Fibroblast of lung (primary cell): ENCODE data around the gene SH2D1B. TPM values are rescaled to one million over a fixed set of nuclear protein-coding genes. Genes with fewer than 3 reads are reported as not detected.

ENCODE experiments used
- DNase-seq, 2 donors: peaks; one replicate each; pipeline versions ENCODE4 v3.0.0 to v3.0.0-alpha.2; 2010; ENCODE audit warnings: low read depth in 2 of 2
- H2AFZ ChIP-seq: 2 replicates; pipeline ENCODE4 v1.5.1; 2012; ENCODE audit warnings: low read length, control low read depth, inconsistent platforms
- H3K27ac ChIP-seq: 2 replicates; pipeline ENCODE4 v1.5.1; 2011; ENCODE audit warnings: low read length, control low read depth; ENCODE audit not compliant: insufficient read depth
- H3K27me3 ChIP-seq: 2 replicates; pipeline ENCODE4 v1.5.1; 2011; ENCODE audit warnings: mild to moderate bottlenecking, low read length; ENCODE audit not compliant: control insufficient read depth, insufficient read depth
- H3K36me3 ChIP-seq: 2 replicates; pipeline ENCODE4 v1.5.1; 2011; ENCODE audit warnings: low read length; ENCODE audit not compliant: control insufficient read depth, insufficient read depth
- H3K4me1 ChIP-seq: 2 replicates; pipeline ENCODE4 v1.5.1; 2011; ENCODE audit warnings: low read length; ENCODE audit not compliant: control insufficient read depth, insufficient read depth; ENCODE audit errors: extremely low read depth
- H3K4me2 ChIP-seq: 2 replicates; pipeline ENCODE4 v1.5.1; 2011; ENCODE audit warnings: low read length, control low read depth; ENCODE audit not compliant: insufficient read depth; ENCODE audit errors: extremely low read depth
- H3K4me3 ChIP-seq, 4 experiments: fragments of 200-600 bp in 1 of 4; sonication (generic) in 1 of 4; replicated peaks in 1 of 4; 2 replicates each; pipeline ENCODE4 v1.5.1; 2011 to 2016; ENCODE audit warnings: low read length in 4 of 4, low read depth in 3 of 4, mild to moderate bottlenecking in 3 of 4, control low read depth in 2 of 4, inconsistent platforms in 1 of 4, mixed read lengths in 1 of 4; ENCODE audit not compliant: insufficient read depth in 1 of 4; ENCODE audit errors: control extremely low read depth in 1 of 4
- H3K79me2 ChIP-seq: 2 replicates; pipeline ENCODE4 v1.5.1; 2012; ENCODE audit warnings: mild to moderate bottlenecking, low read length, inconsistent platforms; ENCODE audit not compliant: control insufficient read depth, insufficient read depth
- H3K9ac ChIP-seq: 2 replicates; pipeline ENCODE4 v1.5.1; 2011; ENCODE audit warnings: mild to moderate bottlenecking, low read length, control low read depth; ENCODE audit not compliant: insufficient read depth
- H3K9me3 ChIP-seq: 2 replicates; pipeline ENCODE4 v1.5.1; 2012; ENCODE audit warnings: low read depth, low read length; ENCODE audit not compliant: control insufficient read depth, insufficient read depth
- H4K20me1 ChIP-seq: 2 replicates; pipeline ENCODE4 v1.5.1; 2011; ENCODE audit warnings: low read length; ENCODE audit not compliant: control insufficient read depth, insufficient read depth; ENCODE audit errors: extremely low read depth
- EZH2 ChIP-seq: IDR thresholded peaks from 2 replicates; pipeline ENCODE4 v1.5.1; 2012; ENCODE audit warnings: low read length, control low read depth, mild to moderate bottlenecking; ENCODE audit errors: missing control alignments
- polyA plus RNA-seq, 2 donors: library from polyadenylated mRNA; depleted of rRNA in 1 of 2; stranded (reverse) in 1 of 2; unstranded in 1 of 2; fragments of >200 nt; gene quantifications; 2 replicates each; pipeline ENCODE4 v1.2.1, GENCODE V29; 2011 to 2012; ENCODE audit warnings: missing spikeins in 1 of 2
- total RNA-seq: library from RNA; depleted of rRNA; stranded (reverse); fragments of >200 nt; gene quantifications from 2 replicates; pipeline ENCODE4 v1.2.1, GENCODE V29; 2014
- TF ChIP-seq, protein P1 (sequence below), 2 donors: IDR thresholded peaks in 1 of 2; conservative IDR thresholded peaks in 1 of 2; 1 replicate in 1 of 2; 2 replicates in 1 of 2; pipeline ENCODE4 v1.5.1; 2011 to 2012; ENCODE audit warnings: low read length in 2 of 2, control low read depth in 1 of 2, inconsistent platforms in 1 of 2, low read depth in 1 of 2, mild to moderate bottlenecking in 1 of 2

The SH2D1B gene
- total and polyA plus RNA-seq, 2 donors (not counting 1 experiment from before 2014, with no cell fraction given) = not detected

DNA sequence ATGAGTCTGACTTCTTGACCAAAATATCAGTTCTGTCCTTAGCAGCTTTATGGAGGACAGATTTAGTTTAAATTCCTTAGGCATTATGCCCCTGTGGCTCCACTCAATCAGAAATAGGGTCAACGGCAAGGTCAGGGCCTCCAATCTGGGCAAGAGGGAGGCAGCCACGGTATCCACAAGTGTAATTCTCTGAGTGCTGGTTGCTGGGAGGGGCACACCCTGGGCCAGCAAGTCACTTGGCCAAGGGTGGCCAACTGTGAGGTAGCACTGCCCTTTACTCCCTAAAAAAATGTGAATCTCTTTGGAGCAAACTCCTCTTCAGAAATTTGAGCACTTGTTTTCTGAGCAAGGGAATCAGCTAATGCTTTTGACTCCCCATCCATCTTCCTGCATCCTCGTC lies 48.1 kb downstream of the SH2D1B start:
- Histone ChIP-seq H3K9me3 (no peaks in the 10 kb centered on the region), H4K20me1 (no peaks in the 10 kb centered on the region), H2AFZ (no peak overlapping the region), H3K4me3 (no peak overlapping the region), H3K79me2 (no peaks in the 10 kb centered on the region), H3K36me3 (no peaks in the 10 kb centered on the region), H3K4me1 (no peaks in the 10 kb centered on the region), H3K27me3 (peaks cover 2% of the 10 kb centered on the region), H3K27ac (no peak overlapping the region), H3K4me2 (no peak overlapping the region), H3K9ac (no peak overlapping the region)
- no peak for TF ChIP-seq EZH2
- TF ChIP-seq, protein P1, sequence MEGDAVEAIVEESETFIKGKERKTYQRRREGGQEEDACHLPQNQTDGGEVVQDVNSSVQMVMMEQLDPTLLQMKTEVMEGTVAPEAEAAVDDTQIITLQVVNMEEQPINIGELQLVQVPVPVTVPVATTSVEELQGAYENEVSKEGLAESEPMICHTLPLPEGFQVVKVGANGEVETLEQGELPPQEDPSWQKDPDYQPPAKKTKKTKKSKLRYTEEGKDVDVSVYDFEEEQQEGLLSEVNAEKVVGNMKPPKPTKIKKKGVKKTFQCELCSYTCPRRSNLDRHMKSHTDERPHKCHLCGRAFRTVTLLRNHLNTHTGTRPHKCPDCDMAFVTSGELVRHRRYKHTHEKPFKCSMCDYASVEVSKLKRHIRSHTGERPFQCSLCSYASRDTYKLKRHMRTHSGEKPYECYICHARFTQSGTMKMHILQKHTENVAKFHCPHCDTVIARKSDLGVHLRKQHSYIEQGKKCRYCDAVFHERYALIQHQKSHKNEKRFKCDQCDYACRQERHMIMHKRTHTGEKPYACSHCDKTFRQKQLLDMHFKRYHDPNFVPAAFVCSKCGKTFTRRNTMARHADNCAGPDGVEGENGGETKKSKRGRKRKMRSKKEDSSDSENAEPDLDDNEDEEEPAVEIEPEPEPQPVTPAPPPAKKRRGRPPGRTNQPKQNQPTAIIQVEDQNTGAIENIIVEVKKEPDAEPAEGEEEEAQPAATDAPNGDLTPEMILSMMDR (conservative IDR thresholded peaks at IDR 0.05 in 1 of 2, IDR thresholded peaks at IDR 0.05 in 1 of 2; ENCODE audit: low read depth in 1 of 2, low read length in 2 of 2) = no peak
- no peak for DNase-seq

DNA sequence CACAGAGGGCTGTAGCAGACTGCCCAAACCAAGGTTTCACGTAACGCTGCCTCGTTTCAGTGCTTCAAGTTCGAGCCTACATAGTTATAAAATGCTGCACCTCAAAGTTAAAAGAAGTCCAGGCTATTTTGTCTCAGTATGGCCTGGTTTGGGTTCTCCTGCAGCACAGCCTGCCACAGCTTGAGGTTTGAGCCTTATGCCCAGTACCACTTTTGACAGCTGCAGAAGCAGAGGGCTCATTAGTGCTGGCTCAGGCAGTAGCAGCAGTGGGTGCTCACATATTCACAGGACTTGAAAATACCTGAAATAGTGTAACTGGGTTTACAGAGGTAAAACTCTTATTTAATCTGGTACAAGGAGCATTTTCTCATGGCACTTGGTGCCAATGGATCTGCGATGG lies 50.6 kb downstream of the SH2D1B start:
- Histone ChIP-seq H3K27ac (no peak overlapping the region), H3K79me2 (no peaks in the 10 kb centered on the region), H3K9me3 (no peaks in the 10 kb centered on the region), H3K4me1 (no peaks in the 10 kb centered on the region), H2AFZ (no peak overlapping the region), H3K27me3 (peaks cover 2% of the 10 kb centered on the region), H3K9ac (no peak overlapping the region), H3K4me2 (no peak overlapping the region), H3K4me3 (no peak overlapping the region), H4K20me1 (no peaks in the 10 kb centered on the region), H3K36me3 (no peaks in the 10 kb centered on the region)
- TF ChIP-seq EZH2 = no peak
- TF ChIP-seq, protein P1 (conservative IDR thresholded peaks at IDR 0.05 in 1 of 2, IDR thresholded peaks at IDR 0.05 in 1 of 2; ENCODE audit: low read depth in 1 of 2, low read length in 2 of 2) = no peak
- DNase-seq = no peak

DNA sequence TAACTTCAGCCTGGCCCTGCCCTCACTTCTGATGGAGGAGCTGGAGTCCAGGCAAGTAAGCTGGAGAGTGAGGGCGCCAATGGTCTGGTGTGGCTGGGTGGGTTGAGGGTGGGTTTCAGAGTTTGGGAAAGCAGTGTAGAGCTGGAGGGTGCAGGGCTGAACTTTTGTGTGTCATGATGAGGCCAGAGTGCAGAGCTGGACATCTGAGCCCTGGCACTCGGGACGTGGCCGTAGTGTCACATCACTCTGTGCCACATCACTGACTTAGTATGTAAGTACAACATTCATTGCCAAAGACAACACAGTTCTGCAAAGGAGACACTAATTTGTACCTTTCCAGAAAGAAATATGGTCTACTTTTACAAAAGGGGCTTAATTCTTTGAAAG lies 51.1 kb downstream of the SH2D1B start:
- Histone ChIP-seq H3K27ac (no peak overlapping the region), H3K4me3 (no peak overlapping the region), H3K4me2 (no peak overlapping the region), H3K9me3 (no peaks in the 10 kb centered on the region), H2AFZ (no peak overlapping the region), H3K27me3 (no peaks in the 10 kb centered on the region), H3K4me1 (no peaks in the 10 kb centered on the region), H3K9ac (no peak overlapping the region), H3K79me2 (no peaks in the 10 kb centered on the region), H3K36me3 (no peaks in the 10 kb centered on the region), H4K20me1 (no peaks in the 10 kb centered on the region)
- no peak for DNase-seq
- TF ChIP-seq EZH2 = no peak
